Measurements from ENCODE around the gene SHISA8.
A peak's percentile ranks its signal among the peaks of the same experiment; 100 is the strongest.
"Not testable (repeated sequence)": the region's sequence is repeated elsewhere in the genome, so short reads cannot be mapped to it uniquely, and the experiment has no call there.

SHISA8 gene

DNA sequence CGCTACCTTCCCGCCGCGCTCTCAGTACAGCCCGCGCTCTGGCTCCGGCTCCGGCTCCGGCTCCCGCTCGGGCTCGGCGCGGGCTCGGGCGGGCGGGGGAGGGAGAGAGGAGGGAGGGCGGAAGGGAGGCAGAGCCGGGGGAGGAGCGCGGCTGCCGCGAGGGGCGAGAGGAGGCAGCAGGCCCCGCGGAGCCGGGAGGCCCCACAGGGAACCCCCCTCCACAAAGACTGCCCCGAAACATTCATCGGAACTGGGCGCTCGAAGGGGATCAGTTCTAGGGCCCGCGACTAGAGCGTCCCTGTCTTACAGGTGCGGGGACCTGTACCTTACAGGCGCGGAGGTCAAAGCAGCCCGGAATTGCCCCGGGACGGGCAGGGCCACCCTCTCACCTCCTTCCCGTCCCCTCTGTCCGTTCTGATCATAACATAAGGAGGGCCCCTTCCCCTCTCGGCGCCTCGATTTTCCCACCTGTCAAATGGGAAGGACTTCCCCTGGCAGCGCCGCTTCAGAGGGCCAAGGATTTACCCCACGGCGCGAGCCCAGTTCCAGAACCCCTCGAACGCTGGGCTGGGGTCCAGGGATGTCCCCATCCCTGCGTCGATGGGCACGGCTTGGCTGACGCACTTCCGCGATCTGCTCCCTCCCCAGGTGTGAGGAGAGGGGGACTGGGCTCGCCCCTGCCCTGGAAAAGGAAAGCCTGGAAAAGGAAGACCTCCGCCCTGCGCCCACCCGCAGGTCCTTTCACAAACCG is at the start of gene SHISA8:
SHISA8 (minus strand) TSS at position 40 of the 751 bp plus-strand sequence. CDS start 407 bp downstream, outside the sequence.
- H3K9ac ChIP-seq (ENCODE audit: low read length), result peak within 1 kb of the TSS; percentile 34
- no peak within 1 kb of the TSS for H3K27ac ChIP-seq (ENCODE audit: low read depth, low read length)
- peak within 1 kb of the TSS; percentile 72 for H3K4me3 ChIP-seq (ENCODE audit: low read depth, low read length)
- no peaks in the 10 kb centered on the region for H3K36me3 ChIP-seq (ENCODE audit: control insufficient read depth, insufficient read depth, low read length)
- peaks cover 97% of the 10 kb centered on the region for H3K27me3 ChIP-seq (ENCODE audit: control insufficient read depth, insufficient read depth, low read length)
- no peaks in the 10 kb centered on the region for H3K9me3 ChIP-seq (ENCODE audit: control insufficient read depth, insufficient read depth, low read depth, low read length)
- H3K4me1 ChIP-seq (ENCODE audit: control insufficient read depth, insufficient read depth, low read length), result peaks cover 33% of the 10 kb centered on the region

DNA sequence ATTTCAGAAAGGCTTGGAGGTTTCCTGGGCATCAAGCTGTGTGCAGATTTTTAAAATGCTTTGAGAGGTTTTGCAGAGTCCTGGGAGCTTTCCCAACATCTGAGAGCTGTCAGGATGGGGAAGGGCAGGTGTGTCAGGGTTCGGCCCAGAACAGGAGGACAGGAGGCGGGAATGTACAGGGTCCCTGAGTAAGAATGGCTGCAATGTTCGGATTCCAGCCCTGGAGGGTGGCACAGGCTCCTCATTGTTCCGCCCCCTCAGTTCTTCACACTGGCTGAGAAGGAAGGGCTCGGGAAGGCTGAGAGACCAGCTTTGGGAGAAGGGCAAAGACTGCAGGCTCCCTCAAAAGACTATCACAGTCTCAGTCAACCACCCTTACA is 49.2 kb upstream of the SHISA8 start:
- Histone ChIP-seq H3K4me1 (ENCODE audit: control insufficient read depth, insufficient read depth, low read length) (peaks cover 9% of the 10 kb centered on the region), H3K27me3 (ENCODE audit: control insufficient read depth, insufficient read depth, low read length) (no peaks in the 10 kb centered on the region), H3K9ac (ENCODE audit: low read length) (no peak overlapping the region), H3K27ac (ENCODE audit: low read depth, low read length) (no peak overlapping the region), H3K36me3 (ENCODE audit: control insufficient read depth, insufficient read depth, low read length) (no peaks in the 10 kb centered on the region), H3K9me3 (ENCODE audit: control insufficient read depth, insufficient read depth, low read depth, low read length) (no peaks in the 10 kb centered on the region; the same call in 1 of the 2 replicates), H3K4me3 (ENCODE audit: low read depth, low read length) (no peak overlapping the region)

DNA sequence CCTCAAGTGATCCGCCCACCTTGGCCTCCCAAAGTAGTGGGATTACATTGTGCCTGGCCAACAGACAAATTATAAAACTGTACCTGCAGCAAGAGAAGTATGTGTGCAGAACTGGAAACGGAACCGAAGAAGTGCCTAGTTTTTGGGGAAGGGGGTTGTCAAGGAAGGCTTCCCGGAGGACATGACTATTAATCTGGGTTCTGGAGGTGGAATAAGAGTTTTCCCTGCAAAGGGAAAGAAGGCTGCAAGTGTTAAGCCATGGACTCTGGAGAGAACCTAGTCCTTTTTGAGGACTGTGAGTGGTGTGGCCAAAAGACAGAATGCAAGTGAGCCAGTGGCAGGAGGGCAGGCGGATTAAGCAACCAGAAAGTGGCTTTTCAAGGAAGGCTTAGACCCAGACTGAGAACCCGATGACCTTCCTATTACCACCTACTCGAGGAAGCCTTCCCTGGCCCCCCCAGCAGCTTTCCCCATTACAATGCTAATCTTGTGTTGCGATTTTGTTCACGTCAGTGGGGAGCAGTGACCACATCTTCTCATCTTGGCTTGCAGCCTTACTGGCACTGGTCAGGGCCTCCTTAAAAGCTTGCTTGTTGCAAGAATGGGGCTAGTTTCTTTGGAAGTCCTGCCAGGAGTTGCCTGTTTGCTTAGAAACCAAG is 48.7 kb upstream of the SHISA8 start:
- no peaks in the 10 kb centered on the region for H3K36me3 ChIP-seq (ENCODE audit: control insufficient read depth, insufficient read depth, low read length)

DNA sequence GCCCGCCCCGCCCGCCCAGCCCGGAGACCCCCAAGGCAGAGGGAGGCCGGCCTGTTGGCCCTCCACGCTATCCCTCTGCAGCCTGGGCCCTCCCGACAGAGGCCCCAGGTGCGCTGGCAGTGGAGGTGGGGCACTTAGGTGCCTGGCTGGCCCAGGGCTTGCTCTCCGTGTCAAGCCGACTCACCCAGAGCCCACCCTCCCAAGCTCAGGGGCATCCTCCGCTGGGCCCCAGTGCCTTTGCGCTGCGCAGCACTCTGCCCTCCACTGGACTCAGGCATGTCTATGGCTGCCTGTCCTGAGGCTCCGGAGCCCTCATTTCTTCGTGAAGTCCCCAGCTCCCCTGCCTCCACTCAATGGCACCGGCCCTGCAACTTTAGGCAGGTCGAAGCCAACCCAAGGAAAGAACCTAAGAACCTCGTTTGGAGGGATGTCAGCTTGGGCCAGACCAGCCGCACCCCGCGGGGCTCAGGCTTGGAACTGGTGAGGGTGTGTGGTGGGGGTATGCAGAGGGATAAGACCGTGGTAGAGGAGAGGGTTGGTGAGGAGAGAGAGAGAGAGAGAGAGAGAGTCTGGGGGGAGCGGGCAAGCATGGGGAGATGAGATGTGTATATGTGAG is 43.2 kb upstream of the SHISA8 start:
- H3K27ac ChIP-seq (ENCODE audit: low read depth, low read length), result no peak overlapping the region
- H3K4me3 ChIP-seq (ENCODE audit: low read depth, low read length), result peak overlapping the region; percentile 46
- no peaks in the 10 kb centered on the region for H3K9me3 ChIP-seq (ENCODE audit: control insufficient read depth, insufficient read depth, low read depth, low read length)
- peak overlapping the region; percentile 33 for H3K9ac ChIP-seq (ENCODE audit: low read length)
- H3K36me3 ChIP-seq (ENCODE audit: control insufficient read depth, insufficient read depth, low read length), result no peaks in the 10 kb centered on the region
- H3K27me3 ChIP-seq (ENCODE audit: control insufficient read depth, insufficient read depth, low read length), result peaks cover 6% of the 10 kb centered on the region
- H3K4me1 ChIP-seq (ENCODE audit: control insufficient read depth, insufficient read depth, low read length), result peaks cover 6% of the 10 kb centered on the region

More for the DNA sequence above, 48.7 kb upstream of the SHISA8 start:
- Histone ChIP-seq H3K27me3 (ENCODE audit: control insufficient read depth, insufficient read depth, low read length) (no peaks in the 10 kb centered on the region), H3K4me1 (ENCODE audit: control insufficient read depth, insufficient read depth, low read length) (peaks cover 7% of the 10 kb centered on the region; the same call in 1 of the 2 replicates), H3K9me3 (ENCODE audit: control insufficient read depth, insufficient read depth, low read depth, low read length) (no peaks in the 10 kb centered on the region; the same call in 1 of the 2 replicates), H3K9ac (ENCODE audit: low read length) (no peak overlapping the region), H3K4me3 (ENCODE audit: low read depth, low read length) (no peak overlapping the region), H3K27ac (ENCODE audit: low read depth, low read length) (no peak overlapping the region)

DNA sequence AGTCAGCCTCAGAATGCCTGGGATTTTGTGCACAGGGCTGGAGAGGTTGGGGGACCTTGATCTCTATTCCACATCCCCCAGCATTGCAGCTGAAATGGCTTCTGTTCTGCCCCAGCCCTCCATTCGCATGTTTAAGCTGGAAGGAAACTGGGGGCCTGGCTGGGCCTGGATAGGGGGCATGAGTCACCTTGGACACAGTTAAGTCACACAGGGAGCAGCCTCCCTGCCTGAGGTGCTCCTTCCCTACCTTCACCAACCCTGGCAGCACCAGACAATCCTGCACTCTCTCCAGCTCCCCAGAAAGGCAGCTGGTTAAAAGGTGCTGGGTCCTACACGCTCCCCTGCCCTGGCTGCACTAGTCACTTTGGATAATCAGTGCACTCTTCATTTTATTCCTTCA is 37.8 kb upstream of the SHISA8 start:
- H3K36me3 ChIP-seq (ENCODE audit: control insufficient read depth, insufficient read depth, low read length), result no peaks in the 10 kb centered on the region
- no peak overlapping the region for H3K9ac ChIP-seq (ENCODE audit: low read length)
- H3K27me3 ChIP-seq (ENCODE audit: control insufficient read depth, insufficient read depth, low read length), result no peaks in the 10 kb centered on the region
- H3K4me3 ChIP-seq (ENCODE audit: low read depth, low read length), result no peak overlapping the region
- H3K27ac ChIP-seq (ENCODE audit: low read depth, low read length), result no peak overlapping the region
- H3K9me3 ChIP-seq (ENCODE audit: control insufficient read depth, insufficient read depth, low read depth, low read length), result no peaks in the 10 kb centered on the region
- peaks cover 19% of the 10 kb centered on the region for H3K4me1 ChIP-seq (ENCODE audit: control insufficient read depth, insufficient read depth, low read length)

DNA sequence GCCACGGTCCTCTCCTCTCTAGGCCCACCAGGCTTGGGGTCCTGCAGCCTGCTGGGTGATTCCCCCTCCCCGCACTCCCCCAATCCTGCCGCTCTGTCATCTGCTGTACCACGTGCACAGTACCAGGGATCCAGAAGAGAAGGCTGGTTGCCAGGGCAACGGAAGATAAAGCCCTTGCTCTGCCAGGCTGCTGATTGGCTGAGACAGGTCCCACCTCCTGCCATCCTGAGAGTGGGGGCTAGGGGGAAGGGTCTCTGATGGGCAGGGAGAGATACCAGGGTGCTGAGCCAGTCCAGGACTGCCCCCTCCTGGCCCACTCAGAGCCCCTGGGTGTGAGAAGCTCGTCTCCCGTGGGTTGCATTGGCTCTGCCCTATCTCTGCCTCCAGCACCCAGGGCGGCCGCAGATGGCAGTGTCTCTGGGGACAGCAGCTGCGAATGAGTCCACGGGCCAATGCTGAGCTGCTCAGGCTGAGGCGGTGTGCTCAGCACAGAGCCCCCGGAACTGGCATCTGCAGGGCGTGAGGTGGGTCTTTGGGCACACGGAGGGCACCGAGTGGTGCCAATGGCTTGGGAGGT is 37.1 kb upstream of the SHISA8 start, which contains the start of gene SMIM45:
SMIM45 (plus strand) TSS at position 253 of the 577 bp plus-strand sequence.
- Histone ChIP-seq H3K4me3 (ENCODE audit: low read depth, low read length) (0 out of 2 replicates have a peak within 1 kb of the TSS, but pooled peaks have one; percentile 14), H3K27me3 (ENCODE audit: control insufficient read depth, insufficient read depth, low read length) (no peaks in the 10 kb centered on the region), H3K27ac (ENCODE audit: low read depth, low read length) (no peak within 1 kb of the TSS), H3K9ac (ENCODE audit: low read length) (no peak within 1 kb of the TSS), H3K9me3 (ENCODE audit: control insufficient read depth, insufficient read depth, low read depth, low read length) (no peaks in the 10 kb centered on the region), H3K36me3 (ENCODE audit: control insufficient read depth, insufficient read depth, low read length) (no peaks in the 10 kb centered on the region), H3K4me1 (ENCODE audit: control insufficient read depth, insufficient read depth, low read length) (peaks cover 23% of the 10 kb centered on the region)

DNA sequence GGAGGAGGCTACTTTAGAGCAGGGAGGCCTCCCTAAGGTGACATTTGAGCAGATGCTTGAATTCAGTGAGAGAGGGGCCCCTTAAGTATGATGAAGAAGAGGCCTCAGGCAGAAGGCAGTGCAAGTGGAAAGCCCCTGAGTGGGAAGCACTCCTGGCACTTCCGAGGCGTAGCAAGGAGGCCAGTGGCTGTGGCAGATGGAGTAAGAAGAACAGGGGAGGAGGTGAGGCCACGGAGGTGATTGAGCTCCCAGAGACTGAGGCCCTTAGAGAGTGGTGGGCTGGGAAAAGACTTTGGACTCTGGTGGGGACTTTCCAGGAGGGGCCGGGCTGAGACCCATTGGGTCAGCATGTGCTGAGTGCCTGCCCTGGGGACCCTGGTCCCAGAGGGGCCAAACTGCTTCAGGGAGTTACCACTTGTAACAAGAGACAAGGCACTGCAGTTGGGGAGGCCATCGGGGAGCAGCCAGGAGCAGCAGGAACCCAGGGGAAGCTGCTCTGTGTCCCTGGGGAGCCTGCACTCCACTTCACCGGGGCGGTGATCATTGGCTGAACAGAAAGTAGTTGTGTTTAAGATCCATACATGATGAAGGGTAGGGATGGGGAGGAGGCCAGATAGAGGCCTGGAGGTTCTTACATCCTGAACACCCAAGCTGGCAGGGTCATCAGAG is 34.6 kb upstream of the SHISA8 start:
- Histone ChIP-seq H3K4me1 (ENCODE audit: control insufficient read depth, insufficient read depth, low read length) (peaks cover 37% of the 10 kb centered on the region), H3K4me3 (ENCODE audit: low read depth, low read length) (no peak overlapping the region), H3K27me3 (ENCODE audit: control insufficient read depth, insufficient read depth, low read length) (no peaks in the 10 kb centered on the region), H3K36me3 (ENCODE audit: control insufficient read depth, insufficient read depth, low read length) (peaks cover 8% of the 10 kb centered on the region), H3K27ac (ENCODE audit: low read depth, low read length) (no peak overlapping the region), H3K9me3 (ENCODE audit: control insufficient read depth, insufficient read depth, low read depth, low read length) (no peaks in the 10 kb centered on the region), H3K9ac (ENCODE audit: low read length) (no peak overlapping the region)

DNA sequence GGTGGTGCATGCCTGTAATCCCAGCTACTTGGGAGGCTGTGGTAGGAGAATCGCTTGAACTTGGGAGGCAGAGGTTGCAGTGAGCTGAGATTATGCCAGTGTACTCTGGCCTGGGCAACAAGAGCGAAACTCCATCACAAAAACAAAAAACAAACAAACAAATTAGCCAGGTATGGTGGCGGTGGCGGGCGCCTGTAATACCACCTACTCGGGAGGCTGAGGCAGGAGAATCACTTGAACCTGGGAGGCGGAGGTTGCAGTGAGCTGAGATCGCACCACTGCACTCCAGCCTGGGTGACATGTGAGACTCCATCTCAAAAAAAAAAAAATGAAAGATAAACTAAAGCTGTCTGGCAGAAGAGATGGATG is 34.0 kb upstream of the SHISA8 start:
- not testable (repeated sequence) for H3K27me3 ChIP-seq (ENCODE audit: control insufficient read depth, insufficient read depth, low read length); H3K9me3 ChIP-seq (ENCODE audit: control insufficient read depth, insufficient read depth, low read depth, low read length); H3K27ac ChIP-seq (ENCODE audit: low read depth, low read length); H3K4me3 ChIP-seq (ENCODE audit: low read depth, low read length); H3K9ac ChIP-seq (ENCODE audit: low read length)
- Histone ChIP-seq H3K36me3 (ENCODE audit: control insufficient read depth, insufficient read depth, low read length) (peaks cover 12% of the 10 kb centered on the region), H3K4me1 (ENCODE audit: control insufficient read depth, insufficient read depth, low read length) (peaks cover 38% of the 10 kb centered on the region)

DNA sequence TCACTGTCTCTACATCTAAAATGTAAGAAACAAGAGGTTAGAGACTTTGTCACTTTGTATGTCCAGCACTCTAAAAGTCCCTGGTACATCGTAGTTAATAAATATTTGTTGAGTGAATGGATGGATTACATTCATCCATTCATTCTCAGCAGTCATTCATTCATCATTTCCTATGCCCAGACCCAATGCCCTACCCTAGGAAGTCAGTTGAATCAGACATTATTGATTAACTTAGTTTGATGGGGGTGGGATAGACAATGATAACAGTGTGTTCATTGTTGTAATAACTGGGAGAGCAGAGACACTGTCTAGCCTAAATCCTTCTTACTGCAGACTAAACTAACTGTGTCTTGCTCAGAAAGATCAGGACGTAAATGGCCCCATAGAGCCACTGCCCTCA is 33.3 kb upstream of the SHISA8 start:
- Histone ChIP-seq H3K9ac (ENCODE audit: low read length) (no peak overlapping the region), H3K36me3 (ENCODE audit: control insufficient read depth, insufficient read depth, low read length) (peaks cover 19% of the 10 kb centered on the region), H3K9me3 (ENCODE audit: control insufficient read depth, insufficient read depth, low read depth, low read length) (no peaks in the 10 kb centered on the region), H3K27ac (ENCODE audit: low read depth, low read length) (no peak overlapping the region), H3K4me3 (ENCODE audit: low read depth, low read length) (no peak overlapping the region), H3K4me1 (ENCODE audit: control insufficient read depth, insufficient read depth, low read length) (peaks cover 38% of the 10 kb centered on the region), H3K27me3 (ENCODE audit: control insufficient read depth, insufficient read depth, low read length) (no peaks in the 10 kb centered on the region)

DNA sequence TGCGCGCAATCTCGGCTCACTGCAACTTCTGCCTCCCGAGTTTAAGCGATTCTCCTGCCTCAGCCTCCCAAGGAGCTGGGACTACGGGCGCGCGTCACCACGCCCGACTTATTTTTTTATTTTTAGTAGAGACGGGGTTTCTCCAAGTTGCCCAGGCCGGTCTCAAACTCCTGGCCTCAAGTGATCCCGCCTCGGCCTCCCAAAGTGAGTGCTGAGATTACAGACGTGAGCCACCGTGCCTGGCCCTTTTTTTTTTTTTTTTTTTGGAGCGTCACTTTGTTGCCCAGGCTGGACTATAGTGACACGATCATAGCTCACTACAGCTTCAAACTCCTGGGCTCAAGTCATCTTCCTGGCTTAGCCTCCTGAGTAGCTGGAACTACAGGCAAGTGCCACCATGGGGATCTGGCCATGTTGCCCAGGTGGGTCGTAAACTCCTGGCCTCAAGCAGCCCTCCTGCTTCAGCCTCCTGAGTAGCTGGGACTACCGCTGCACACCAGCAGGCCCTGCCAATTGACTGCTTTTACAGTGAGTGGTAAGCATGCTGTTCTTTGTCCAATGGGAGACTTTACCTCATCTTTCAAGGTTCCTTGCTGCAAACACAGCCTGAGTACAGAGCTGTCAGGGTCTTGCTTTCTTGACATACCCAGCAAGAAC is 32.7 kb upstream of the SHISA8 start:
- H3K9ac ChIP-seq (ENCODE audit: low read length), result peak overlapping the region; percentile 94
- H3K36me3 ChIP-seq (ENCODE audit: control insufficient read depth, insufficient read depth, low read length), result peaks cover 25% of the 10 kb centered on the region
- H3K4me1 ChIP-seq (ENCODE audit: control insufficient read depth, insufficient read depth, low read length), result peaks cover 34% of the 10 kb centered on the region
- no peaks in the 10 kb centered on the region for H3K9me3 ChIP-seq (ENCODE audit: control insufficient read depth, insufficient read depth, low read depth, low read length)
- no peaks in the 10 kb centered on the region for H3K27me3 ChIP-seq (ENCODE audit: control insufficient read depth, insufficient read depth, low read length)
- peak overlapping the region; percentile 94 for H3K4me3 ChIP-seq (ENCODE audit: low read depth, low read length)
- H3K27ac ChIP-seq (ENCODE audit: low read depth, low read length), result peak overlapping the region; percentile 90; the same call in 1 of the 2 replicates
